ENCODE measurements around the gene F8.
"Not testable (repeated sequence)": the region's sequence is repeated elsewhere in the genome, so short reads cannot be mapped to it uniquely, and the experiment has no call there.

Gene F8

GRCh38 chrX:154980330-154981115, 42.0 kb downstream of the F8 start:
- DNase-seq = peak; percentile 66

DNA sequence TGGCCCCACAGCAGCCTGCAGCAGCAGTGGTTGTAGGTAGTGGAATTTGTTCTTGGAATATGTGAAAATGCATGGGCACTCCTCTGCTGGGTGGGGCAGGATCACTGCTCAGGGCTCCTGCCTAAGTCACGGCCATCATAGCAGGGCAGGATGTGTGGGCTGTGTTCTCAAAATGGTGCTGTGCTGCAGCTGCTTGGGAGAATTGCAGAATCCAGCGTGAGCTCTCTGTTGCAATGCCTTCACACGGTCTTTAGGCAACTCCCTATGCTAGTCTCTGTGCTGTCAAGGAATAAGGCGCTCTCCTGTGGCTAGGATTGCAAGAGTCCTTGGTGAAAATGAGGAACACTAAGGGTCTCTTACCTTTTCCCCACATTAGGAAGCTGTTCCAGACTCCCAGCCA, 42.9 kb downstream of the F8 start:
- no peak for DNase-seq

DNA sequence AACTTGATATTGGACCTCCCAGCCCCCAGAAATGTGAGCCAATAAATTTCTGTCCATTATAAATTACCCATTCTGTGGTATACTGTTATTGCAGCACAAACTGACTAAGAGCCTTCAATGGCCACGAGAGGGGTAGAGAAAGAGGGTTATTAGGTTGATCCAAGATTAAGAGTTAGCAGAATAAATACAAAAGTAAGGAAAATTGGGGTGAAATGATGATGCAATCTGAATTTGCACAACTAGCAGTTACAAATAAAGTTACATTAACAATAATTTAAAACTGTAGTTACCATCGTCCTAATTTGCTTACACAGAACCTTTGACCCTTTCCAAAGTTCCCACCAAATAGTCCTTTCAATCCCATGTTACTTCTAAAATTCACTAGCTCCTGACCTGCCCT, 54.2 kb downstream of the F8 start:
- no peak for DNase-seq

DNA sequence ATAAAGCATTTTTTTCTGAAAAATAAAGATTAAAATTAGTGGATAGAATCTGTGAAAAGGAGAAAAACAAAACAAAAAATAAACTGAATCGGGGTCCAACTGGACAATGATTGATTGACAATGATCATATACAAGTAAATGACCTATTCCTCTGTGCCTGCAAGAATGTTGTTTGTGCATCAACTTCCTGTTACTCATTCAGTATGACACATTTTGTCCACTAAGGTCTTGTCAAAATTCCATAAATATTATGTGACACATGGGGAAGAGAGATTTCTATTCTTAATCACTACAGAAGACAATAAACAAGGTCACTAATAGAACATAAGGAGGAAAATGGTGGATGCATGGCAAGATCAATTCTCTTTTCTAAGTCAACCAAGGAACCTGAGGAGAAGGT, 54.9 kb downstream of the F8 start:
- DNase-seq = no peak

DNA sequence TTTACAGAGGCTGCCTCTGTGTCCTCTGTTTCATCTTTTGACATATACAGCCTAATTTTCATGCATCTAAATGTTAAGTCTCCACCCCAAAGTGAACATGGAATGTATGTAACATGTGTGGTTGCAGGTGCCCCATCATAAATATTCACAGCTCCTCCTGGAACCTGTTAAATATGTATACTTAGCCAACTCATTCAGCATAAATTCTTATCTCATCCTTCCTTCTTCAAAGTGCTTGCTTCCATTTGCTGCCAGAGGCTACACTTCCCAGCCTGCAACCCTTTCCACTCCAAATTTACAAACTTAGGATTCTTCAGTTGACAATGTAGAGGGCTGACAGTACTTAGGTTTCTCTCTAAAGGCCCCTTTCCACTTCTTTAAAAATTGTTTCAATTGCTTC, 60.6 kb downstream of the F8 start:
- DNase-seq = no peak

- DNase-seq = not testable (repeated sequence)
Observed at GRCh38 chrX:154955799-154956198, 66.7 kb downstream of the F8 start.

DNA sequence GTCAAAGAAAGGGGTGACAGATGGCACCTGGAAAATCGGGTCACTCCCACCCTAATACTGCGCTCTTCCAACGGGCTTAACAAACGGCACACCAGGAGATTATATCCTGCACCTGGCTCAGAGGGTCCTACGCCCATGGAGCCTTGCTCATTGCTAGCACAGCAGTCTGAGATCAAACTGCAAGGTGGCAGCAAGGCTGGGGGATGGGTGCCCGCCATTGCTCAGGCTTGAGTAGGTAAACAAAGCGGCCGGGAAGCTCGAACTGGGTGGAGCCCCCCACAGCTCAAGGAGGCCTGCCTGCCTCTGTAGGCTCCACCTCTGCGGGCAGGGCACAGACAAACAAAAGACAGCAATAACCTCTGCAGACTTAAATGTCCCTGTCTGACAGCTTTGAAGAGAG, 83.3 kb downstream of the F8 start:
- DNase-seq = not testable (repeated sequence)

- DNase-seq = not testable (repeated sequence)
Observed at GRCh38 chrX:154924771-154925170, 97.8 kb downstream of the F8 start.

DNA sequence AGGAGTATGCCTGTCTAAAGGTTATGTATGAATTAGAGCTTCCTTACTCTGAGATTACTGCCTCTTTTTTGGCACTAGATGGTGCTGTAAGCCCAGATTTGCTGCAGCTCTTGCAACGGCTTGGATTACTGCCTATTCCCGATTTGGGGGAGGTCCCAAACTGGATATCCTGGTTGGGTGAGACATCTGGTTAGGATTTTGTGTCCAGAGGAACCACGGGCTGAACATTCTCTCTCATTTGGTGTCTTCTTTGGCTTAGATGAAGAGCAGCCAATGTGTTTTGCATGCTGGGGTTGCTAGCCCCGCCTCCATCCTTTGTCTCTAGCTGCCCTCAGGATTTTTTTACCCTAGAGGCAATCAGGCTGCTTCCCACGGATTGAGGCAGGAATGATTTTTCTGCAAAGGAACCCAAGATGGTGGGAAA, 104.5 kb downstream of the F8 start:
- DNase-seq = peak; percentile 2

- DNase-seq = no peak
Observed at GRCh38 chrX:154914052-154914451, 108.5 kb downstream of the F8 start.

GRCh38 chrX:154910528-154910927, 112.0 kb downstream of the F8 start:
- DNase-seq = not testable (repeated sequence)

- DNase-seq = not testable (repeated sequence)
Observed at GRCh38 chrX:154910048-154910447, 112.5 kb downstream of the F8 start.

GRCh38 chrX:154908821-154909220, 113.7 kb downstream of the F8 start:
- DNase-seq = no peak

GRCh38 chrX:154902408-154902807, 120.1 kb downstream of the F8 start:
- DNase-seq = no peak

- DNase-seq = no peak
Observed at GRCh38 chrX:154900323-154900722, 122.2 kb downstream of the F8 start.

DNA sequence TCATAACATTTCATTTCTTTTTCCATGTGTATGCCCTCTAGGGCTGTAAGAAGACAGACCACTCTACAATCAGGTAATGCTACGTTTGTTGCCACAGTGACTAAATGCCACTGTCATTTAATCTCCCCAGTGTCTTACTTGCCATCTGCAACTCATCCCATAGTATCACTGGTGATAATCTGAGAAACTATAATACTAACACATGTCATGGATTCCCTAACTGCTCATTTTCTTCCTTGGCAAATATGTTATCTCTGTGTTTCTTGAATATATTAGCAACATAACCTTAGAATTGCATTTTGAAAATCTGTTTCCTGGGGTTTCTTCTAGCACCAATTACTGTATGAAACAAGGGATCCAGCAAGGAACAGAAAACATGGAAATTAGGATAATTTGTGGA, 130.2 kb downstream of the F8 start:
- no peak for DNase-seq

GRCh38 chrX:154890990-154891639, 131.4 kb downstream of the F8 start:
- no peak for DNase-seq

- DNase-seq = not testable (repeated sequence)
Observed at GRCh38 chrX:154886789-154887221, 135.7 kb downstream of the F8 start.

DNA sequence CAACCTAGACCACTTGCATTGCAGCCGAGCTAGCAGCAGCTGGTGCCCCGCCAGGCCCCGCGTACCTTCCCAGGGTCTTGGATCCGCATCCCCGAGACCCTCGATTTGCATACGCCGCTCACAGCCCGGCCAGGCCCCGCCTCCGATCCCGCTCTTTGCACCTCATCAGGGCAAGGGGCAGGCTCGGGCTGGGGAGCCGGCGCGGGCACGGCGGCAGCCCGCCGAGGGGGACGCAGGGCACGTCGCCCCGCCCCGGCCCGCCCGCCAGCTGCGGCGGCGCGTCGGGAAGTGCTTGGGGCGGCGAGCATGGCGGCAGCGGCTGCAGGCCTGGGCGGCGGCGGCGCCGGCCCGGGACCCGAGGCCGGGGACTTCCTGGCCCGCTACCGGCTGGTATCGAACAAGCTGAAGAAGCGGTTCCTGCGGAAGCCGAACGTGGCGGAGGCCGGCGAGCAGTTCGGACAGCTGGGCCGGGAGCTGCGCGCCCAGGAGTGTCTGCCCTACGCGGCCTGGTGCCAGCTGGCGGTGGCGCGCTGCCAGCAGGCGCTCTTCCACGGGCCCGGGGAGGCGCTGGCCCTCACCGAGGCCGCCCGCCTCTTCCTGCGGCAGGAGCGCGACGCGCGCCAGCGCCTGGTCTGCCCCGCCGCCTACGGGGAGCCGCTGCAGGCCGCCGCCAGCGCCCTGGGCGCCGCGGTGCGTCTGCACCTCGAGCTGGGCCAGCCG, 136.3 kb downstream of the F8 start, which contains the start of gene F8A1:
Gene F8A1 (plus strand): TSS at position 287 of the 720 bp plus-strand sequence. CDS start 20 bp downstream, at position 307.
- DNase-seq = peak; percentile 47

- DNase-seq = peak; percentile 2
Observed at GRCh38 chrX:154885549-154885948, 137.0 kb downstream of the F8 start.

GRCh38 chrX:154885057-154885456, 137.5 kb downstream of the F8 start:
- DNase-seq = not testable (repeated sequence)

DNA sequence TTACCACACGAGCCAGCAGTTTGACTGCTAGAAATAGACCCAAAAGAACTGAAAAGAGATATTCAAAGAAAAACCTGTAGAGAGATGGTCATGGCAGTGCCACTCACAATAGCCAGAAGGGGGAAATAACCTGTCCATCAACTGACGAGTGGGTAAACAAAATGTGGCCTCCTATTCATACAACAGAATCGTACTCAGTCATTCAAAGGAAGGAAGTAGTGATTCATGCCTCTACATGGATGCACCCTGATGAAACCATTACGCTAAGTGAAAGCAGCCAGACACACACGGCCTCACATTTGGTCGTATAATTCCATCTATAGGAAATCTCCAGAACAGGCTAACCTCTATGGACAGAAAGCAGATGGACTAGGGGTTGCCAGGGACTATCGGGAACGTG, 138.5 kb downstream of the F8 start:
- not testable (repeated sequence) for DNase-seq

- DNase-seq = no peak
Observed at GRCh38 chrX:154873329-154873728, 149.2 kb downstream of the F8 start.

GRCh38 chrX:154868522-154868921, 154.0 kb downstream of the F8 start:
- DNase-seq = not testable (repeated sequence)

Data from stimulated activated CD4-positive, alpha-beta T cell treated with anti-CD3 and anti-CD28 coated beads, Interleukin-4, amount 100 ng/mL, for 1 hour (primary cell).